Endothelial cell of umbilical vein (primary cell): Measurements from ENCODE around the gene RNU6-9. TPM values are rescaled to one million over a fixed set of nuclear protein-coding genes. Genes with fewer than 3 reads are reported as not detected.
"Not testable (repeated sequence)": the region's sequence is repeated elsewhere in the genome, so short reads cannot be mapped to it uniquely, and the experiment has no call there.

Experiments used
- BruUV-seq: library from RNA; stranded (reverse); fragments of 400-500 nt; replicated peaks from 2 replicates; lab custom pipeline; 2021; lab: Mats Ljungman, UMichigan
- CTCF ChIA-PET: fragments of 300-600, 350-600 bp; sonication (Branson Sonifier 250); formaldehyde crosslinking; loops from one replicate; lab custom pipeline; 2021; ENCODE audit warnings: antibody characterized with exemption, inconsistent platforms; lab: Charles Lee
- POLR2A ChIA-PET: fragments of 300-600, 350-600 bp; sonication (Branson Sonifier 250); formaldehyde crosslinking; loops from one replicate; lab custom pipeline; 2021; ENCODE audit warnings: antibody characterized with exemption, inconsistent platforms; lab: Charles Lee
- DNase-seq: peaks from one replicate; pipeline ENCODE4 v3.0.0-alpha.2; 2011; ENCODE audit warnings: low read depth, low spot score
- FAIRE-seq: peaks from 2 replicates; lab custom pipeline; 2011; peaks lifted over from hg19 to GRCh38; lab: Jason Lieb, UNC
- H2AFZ ChIP-seq: 2 replicates; pipeline ENCODE4 v1.6.0; 2012; ENCODE audit warnings: low read depth, low read length, control low read depth, inconsistent platforms
- H3K27ac ChIP-seq: 2 replicates; pipeline ENCODE4 v1.5.1; 2011; ENCODE audit warnings: low read depth, mild to moderate bottlenecking, control low read depth, low read length, moderate library complexity; ENCODE audit not compliant: insufficient read depth
- H3K27me3 ChIP-seq, 2 experiments: 2 replicates each; pipeline versions ENCODE4 v1.6.0 to v1.6.1; 2011; ENCODE audit warnings: low read length in 2 of 2, mixed read lengths in 1 of 2; ENCODE audit not compliant: control insufficient read depth in 2 of 2, insufficient read depth in 2 of 2
- H3K36me3 ChIP-seq, 2 experiments: 2 replicates in 1 of 2; 3 replicates in 1 of 2; pipeline ENCODE4 v1.5.1; 2011; ENCODE audit warnings: low read length in 2 of 2, mild to moderate bottlenecking in 1 of 2, moderate library complexity in 1 of 2; ENCODE audit not compliant: control insufficient read depth in 2 of 2, insufficient read depth in 2 of 2; ENCODE audit errors: extremely low read depth in 1 of 2
- H3K4me1 ChIP-seq: 3 replicates; pipeline ENCODE4 v1.5.1; 2011; ENCODE audit warnings: mild to moderate bottlenecking, low read length; ENCODE audit not compliant: control insufficient read depth, insufficient read depth; ENCODE audit errors: extremely low read depth
- H3K4me2 ChIP-seq: 2 replicates; pipeline ENCODE4 v1.6.1; 2011; ENCODE audit warnings: low read length, control low read depth, mixed read lengths; ENCODE audit not compliant: insufficient read depth
- H3K4me3 ChIP-seq, 3 experiments: fragments of 200-600 bp in 1 of 3; sonication (generic), shearing (Covaris generic) in 1 of 3; replicated peaks in 1 of 3; 2 replicates each; pipeline ENCODE4 v1.5.1; 2011 to 2016; ENCODE audit warnings: control low read depth in 3 of 3, low read length in 3 of 3, mild to moderate bottlenecking in 2 of 3, inconsistent platforms in 1 of 3, low read depth in 1 of 3, moderate library complexity in 1 of 3; ENCODE audit not compliant: insufficient read depth in 1 of 3
- H3K79me2 ChIP-seq: 2 replicates; pipeline ENCODE4 v1.6.0; 2012; ENCODE audit warnings: low read length, inconsistent platforms; ENCODE audit not compliant: control insufficient read depth, insufficient read depth
- H3K9ac ChIP-seq: replicated peaks from 2 replicates; pipeline ENCODE3; 2011; ENCODE audit warnings: low read length, control low read depth; ENCODE audit not compliant: insufficient read depth; ENCODE audit errors: extremely low read depth
- H3K9me1 ChIP-seq: replicated peaks from 3 replicates; pipeline ENCODE4 v1.6.0; 2011; ENCODE audit warnings: mild to moderate bottlenecking, low read length; ENCODE audit not compliant: control insufficient read depth, insufficient read depth; ENCODE audit errors: extremely low read depth
- H3K9me3 ChIP-seq: replicated peaks from 2 replicates; pipeline ENCODE4 v1.5.1; 2012; ENCODE audit warnings: low read length, inconsistent platforms; ENCODE audit not compliant: control insufficient read depth, insufficient read depth
- H4K20me1 ChIP-seq: replicated peaks from 2 replicates; pipeline ENCODE3; 2011; ENCODE audit warnings: mild to moderate bottlenecking, low read length; ENCODE audit not compliant: control insufficient read depth, insufficient read depth; ENCODE audit errors: extremely low read depth
- CTCF ChIP-seq, 2 donors: IDR thresholded peaks; 1 replicate in 1 of 2; 2 replicates in 1 of 2; pipeline ENCODE4 v1.5.1; 2011; ENCODE audit warnings: low read length in 2 of 2, mild to moderate bottlenecking in 2 of 2, moderate library complexity in 2 of 2, control low read depth in 1 of 2, inconsistent platforms in 1 of 2, low read depth in 1 of 2; ENCODE audit not compliant: insufficient read depth in 1 of 2; ENCODE audit errors: extremely low read depth in 1 of 2
- EZH2 ChIP-seq: IDR thresholded peaks from 2 replicates; pipeline ENCODE4 v1.6.1; 2012; ENCODE audit warnings: borderline replicate concordance, low read depth, mild to moderate bottlenecking, moderate library complexity, low read length, inconsistent platforms; ENCODE audit not compliant: severe bottlenecking
- FOS ChIP-seq: IDR thresholded peaks from 2 replicates; pipeline ENCODE4 v1.6.1; 2011; ENCODE audit warnings: mild to moderate bottlenecking, low read length, moderate library complexity, borderline replicate concordance; ENCODE audit not compliant: insufficient read depth
- GATA2 ChIP-seq: IDR thresholded peaks from 2 replicates; pipeline ENCODE4 v1.7.0; 2011; ENCODE audit warnings: low read depth, mild to moderate bottlenecking, moderate library complexity, mixed read lengths, low read length; ENCODE audit not compliant: insufficient read length, insufficient read depth
- JUN ChIP-seq: IDR thresholded peaks from 2 replicates; pipeline ENCODE4 v1.6.1; 2011; ENCODE audit warnings: borderline replicate concordance, low read depth; ENCODE audit not compliant: insufficient read length, insufficient read depth
- MAX ChIP-seq: IDR thresholded peaks from 2 replicates; pipeline ENCODE4 v1.6.1; 2011; ENCODE audit not compliant: insufficient read depth, insufficient read length
- MYC ChIP-seq: IDR thresholded peaks from one replicate; pipeline ENCODE4 v1.6.1; 2011; ENCODE audit warnings: mild to moderate bottlenecking, low read depth, low read length
- POLR2A ChIP-seq: IDR thresholded peaks from 2 replicates; pipeline ENCODE4 v1.6.1; 2012; ENCODE audit warnings: low read depth, mild to moderate bottlenecking, control low read depth, low read length
- POLR2AphosphoS5 ChIP-seq: IDR thresholded peaks from 2 replicates; pipeline ENCODE4 v1.6.1; 2012; ENCODE audit warnings: low read depth, mild to moderate bottlenecking, control low read depth, low read length, moderate library complexity; ENCODE audit not compliant: insufficient read depth
- dilution Hi-C: fragments of 300-500 bp; cut with MboI; formaldehyde crosslinking; loops from one replicate; pipeline ENCODE4 v1.15.0; 2019; ENCODE audit warnings: low sequenced_read_pairs; ENCODE audit not compliant: extremely low pct_ligation_motif_present
- intact Hi-C: fragments of 100-400 bp; cut with micrococcal nuclease; formaldehyde crosslinking; loops from one replicate; pipeline ENCODE4 v1.10.0; 2022
- polyA plus RNA-seq, 4 experiments: library from polyadenylated mRNA; depleted of rRNA in 3 of 4; stranded (reverse) in 3 of 4; unstranded in 1 of 4; fragments of >200 nt; gene quantifications; 2 replicates each; pipeline versions ENCODE4 v1.2.1 to v1.2.3, GENCODE V29; 2011 to 2012; ENCODE audit warnings: missing spikeins in 1 of 4
- total RNA-seq: library from RNA; stranded (reverse); gene quantifications from 2 replicates; pipeline ENCODE4 v1.2.3, GENCODE V29; 2021

Gene RNU6-9
- total and polyA plus RNA-seq, 2 donors (not counting 3 experiments of a cell fraction or from before 2014, with no cell fraction given) = not detected

GRCh38 chr19:890831-891230, 2.5 kb upstream of the RNU6-9 start:
- Histone ChIP-seq H3K27ac (no peak overlapping the region), H3K4me3 (no peak overlapping the region), H3K4me1 (no peaks in the 10 kb centered on the region), H3K27me3 (no peaks in the 10 kb centered on the region), H2AFZ (no peak overlapping the region), H4K20me1 (no peaks in the 10 kb centered on the region), H3K9me3 (no peaks in the 10 kb centered on the region), H3K9me1 (no peaks in the 10 kb centered on the region), H3K79me2 (peaks cover 5% of the 10 kb centered on the region), H3K4me2 (no peak overlapping the region), H3K9ac (no peak overlapping the region), H3K36me3 (peaks cover 5 to 23% of the 10 kb centered on the region in 2 experiments)
- CTCF ChIA-PET = no interaction called here
- POLR2A ChIA-PET = no interaction called here
- intact Hi-C loops (no loop called here), dilution Hi-C loops (no loop called here)
- no TSS peak for BruUV-seq
- DNase-seq (no peak), FAIRE-seq (no peak)
- TF ChIP-seq POLR2A (no peak), MAX (no peak), MYC (no peak), JUN (no peak), POLR2AphosphoS5 (no peak), GATA2 (no peak), FOS (no peak), EZH2 (no peak), CTCF (IDR thresholded peaks at IDR 0.05; ENCODE audit: extremely low read depth in 1 of 2, insufficient read depth in 1 of 2, low read depth in 1 of 2, low read length in 2 of 2) (no peak)

- BruUV-seq, H3K27ac ChIP-seq: not testable (repeated sequence)
- intact Hi-C loops = loop anchor here (2.0 kb wide), 1 partner anchor 21 kb away; the partner anchor contains the start of gene R3HDM4
Observed at GRCh38 chr19:891421-892200, 1.7 kb upstream of the RNU6-9 start.

More at GRCh38 chr19:891421-892200, 1.7 kb upstream of the RNU6-9 start:
- H3K9me1 ChIP-seq, H3K9me3 ChIP-seq, FAIRE-seq, DNase-seq, H2AFZ ChIP-seq, H3K4me1 ChIP-seq, H3K9ac ChIP-seq, CTCF ChIA-PET, dilution Hi-C loops, H4K20me1 ChIP-seq, H3K27me3 ChIP-seq, POLR2A ChIA-PET, H3K79me2 ChIP-seq: not testable (repeated sequence)
- H3K4me3 ChIP-seq = peak overlapping the region in 2 of 3 experiments; percentile 39 to 91
- H3K4me2 ChIP-seq = peak overlapping the region; percentile 41
- H3K36me3 ChIP-seq = peaks cover 5 to 17% of the 10 kb centered on the region in 2 experiments
